Measurements from ENCODE around the gene MRPL42. TPM values are rescaled to one million over a fixed set of nuclear protein-coding genes. Genes with fewer than 3 reads are reported as not detected.

Gene MRPL42
- total RNA-seq, 1 donor from 2014 or later: 8.4 TPM

GRCh38 chr12:93451423-93452158 lies 15.7 kb upstream of the MRPL42 start:
- no peaks in the 10 kb centered on the region for H3K9me3 ChIP-seq
- intact Hi-C loops (cut with DNase I): no loop called here
- no peak for TF ChIP-seq CTCF (IDR thresholded peaks at IDR 0.05)
- DNase-seq (ENCODE audit: low spot score in 2 of 2): no peak
- H3K4me3 ChIP-seq: no peak overlapping the region
- H3K4me1 ChIP-seq: no peaks in the 10 kb centered on the region
- H3K27ac ChIP-seq: no peak overlapping the region
- H3K36me3 ChIP-seq: no peaks in the 10 kb centered on the region
- H3K27me3 ChIP-seq: no peaks in the 10 kb centered on the region

GRCh38 chr12:93453633-93454032 lies 13.7 kb upstream of the MRPL42 start:
- Histone ChIP-seq H3K36me3 (no peaks in the 10 kb centered on the region), H3K4me1 (no peaks in the 10 kb centered on the region), H3K27me3 (no peaks in the 10 kb centered on the region), H3K9me3 (no peaks in the 10 kb centered on the region), H3K4me3 (no peak overlapping the region), H3K27ac (no peak overlapping the region)
- TF ChIP-seq CTCF (IDR thresholded peaks at IDR 0.05): no peak
- intact Hi-C loops (cut with DNase I): no loop called here
- DNase-seq (ENCODE audit: low spot score in 2 of 2): no peak

GRCh38 chr12:93456077-93456476 lies 11.2 kb upstream of the MRPL42 start:
- TF ChIP-seq CTCF (IDR thresholded peaks at IDR 0.05): no peak
- Histone ChIP-seq H3K36me3 (no peaks in the 10 kb centered on the region), H3K9me3 (no peaks in the 10 kb centered on the region), H3K27ac (no peak overlapping the region), H3K4me3 (no peak overlapping the region), H3K4me1 (no peaks in the 10 kb centered on the region), H3K27me3 (no peaks in the 10 kb centered on the region)
- intact Hi-C loops (cut with DNase I): no loop called here
- DNase-seq (ENCODE audit: low spot score in 2 of 2): no peak

- Histone ChIP-seq H3K27ac (no peak overlapping the region), H3K9me3 (no peaks in the 10 kb centered on the region), H3K4me1 (no peaks in the 10 kb centered on the region), H3K4me3 (no peak overlapping the region), H3K27me3 (no peaks in the 10 kb centered on the region), H3K36me3 (no peaks in the 10 kb centered on the region)
- no peak for DNase-seq (ENCODE audit: low spot score in 2 of 2)
- intact Hi-C loops (cut with DNase I): no loop called here
- TF ChIP-seq CTCF (IDR thresholded peaks at IDR 0.05): no peak
Measured at GRCh38 chr12:93459097-93459496, 8.2 kb upstream of the MRPL42 start.

GRCh38 chr12:93460003-93460402 lies 7.3 kb upstream of the MRPL42 start:
- intact Hi-C loops (cut with DNase I): no loop called here
- H3K27me3 ChIP-seq: no peaks in the 10 kb centered on the region
- H3K4me1 ChIP-seq: no peaks in the 10 kb centered on the region
- no peak overlapping the region for H3K4me3 ChIP-seq
- no peak for DNase-seq (ENCODE audit: low spot score in 2 of 2)
- TF ChIP-seq CTCF (IDR thresholded peaks at IDR 0.05): no peak
- no peaks in the 10 kb centered on the region for H3K36me3 ChIP-seq
- no peaks in the 10 kb centered on the region for H3K9me3 ChIP-seq
- H3K27ac ChIP-seq: no peak overlapping the region

GRCh38 chr12:93460902-93461301 lies 6.4 kb upstream of the MRPL42 start:
- Histone ChIP-seq H3K27me3 (no peaks in the 10 kb centered on the region), H3K27ac (no peak overlapping the region), H3K9me3 (no peaks in the 10 kb centered on the region), H3K4me3 (no peak overlapping the region), H3K36me3 (no peaks in the 10 kb centered on the region), H3K4me1 (no peaks in the 10 kb centered on the region)
- intact Hi-C loops (cut with DNase I): no loop called here
- DNase-seq (ENCODE audit: low spot score in 2 of 2): no peak
- TF ChIP-seq CTCF (IDR thresholded peaks at IDR 0.05): no peak

Measured in ascending aorta (tissue), 2 donors.